H9 (cell line): Measurements from ENCODE around the gene CKLF. TPM values are rescaled to one million over a fixed set of nuclear protein-coding genes. Genes with fewer than 3 reads are reported as not detected.
A peak's percentile ranks its signal among the peaks of the same experiment; 100 is the strongest.

ENCODE experiments used
- DNase-seq: peaks from one replicate; pipeline ENCODE4 v3.0.0-alpha.2; 2017
- H2AFZ ChIP-seq: one replicate; pipeline ENCODE4 v1.6.1; 2013; ENCODE audit warnings: mild to moderate bottlenecking, low read length, control low read depth, moderate library complexity
- H2AK5ac ChIP-seq: 2 replicates; pipeline ENCODE4 v1.6.1; 2013; ENCODE audit warnings: low read length, control low read depth, mixed read lengths; ENCODE audit not compliant: insufficient read length
- H2BK120ac ChIP-seq: one replicate; pipeline ENCODE4 v1.6.1; 2013; ENCODE audit warnings: low read depth, mild to moderate bottlenecking, low read length, control low read depth, inconsistent platforms; ENCODE audit not compliant: poor library complexity, severe bottlenecking
- H2BK12ac ChIP-seq: 2 replicates; pipeline ENCODE4 v1.6.1; 2013; ENCODE audit warnings: low read length, control low read depth, mixed read lengths, low read depth; ENCODE audit not compliant: insufficient read length
- H2BK15ac ChIP-seq: 2 replicates; pipeline ENCODE4 v1.6.1; 2013; ENCODE audit warnings: low read depth, low read length, control low read depth
- H2BK20ac ChIP-seq: one replicate; pipeline ENCODE4 v1.6.1; 2013; ENCODE audit warnings: low read depth, mild to moderate bottlenecking, low read length, control low read depth, inconsistent platforms; ENCODE audit not compliant: poor library complexity, severe bottlenecking
- H2BK5ac ChIP-seq: 2 replicates; pipeline ENCODE4 v1.6.1; 2013; ENCODE audit warnings: low read length, control low read depth, mixed read lengths; ENCODE audit not compliant: insufficient read length
- H3K14ac ChIP-seq: 2 replicates; pipeline ENCODE4 v1.6.1; 2013; ENCODE audit warnings: low read length, control low read depth; ENCODE audit not compliant: insufficient read depth
- H3K18ac ChIP-seq: 2 replicates; pipeline ENCODE4 v1.6.1; 2013; ENCODE audit warnings: low read depth, mild to moderate bottlenecking, mixed read lengths, low read length, control low read depth; ENCODE audit not compliant: insufficient read length
- H3K23ac ChIP-seq: 2 replicates; pipeline ENCODE4 v1.6.1; 2013; ENCODE audit warnings: low read length, control low read depth, mixed read lengths, low read depth; ENCODE audit not compliant: insufficient read length
- H3K23me2 ChIP-seq: 2 replicates; pipeline ENCODE4 v1.6.1; 2013; ENCODE audit warnings: low read depth, mild to moderate bottlenecking, mixed read lengths, low read length, control low read depth; ENCODE audit not compliant: insufficient read length, poor library complexity, severe bottlenecking
- H3K27ac ChIP-seq: 2 replicates; pipeline ENCODE4 v1.5.1; 2013; ENCODE audit warnings: low read length, control low read depth, mixed read lengths, low read depth; ENCODE audit not compliant: insufficient read length
- H3K27me3 ChIP-seq: 2 replicates; pipeline ENCODE4 v1.6.1; 2013; ENCODE audit warnings: low read length, control low read depth, inconsistent platforms; ENCODE audit not compliant: insufficient read depth
- H3K4ac ChIP-seq: 2 replicates; pipeline ENCODE4 v1.6.1; 2013; ENCODE audit warnings: low read depth, mild to moderate bottlenecking, control low read depth, inconsistent platforms, low read length, moderate library complexity
- H3K4me1 ChIP-seq: 2 replicates; pipeline ENCODE4 v1.6.1; 2013; ENCODE audit warnings: low read length, control low read depth, inconsistent platforms; ENCODE audit not compliant: insufficient read depth
- H3K4me2 ChIP-seq: 2 replicates; pipeline ENCODE4 v1.6.1; 2013; ENCODE audit warnings: low read length, control low read depth, mixed read lengths; ENCODE audit not compliant: insufficient read length, insufficient read depth
- H3K56ac ChIP-seq: 2 replicates; pipeline ENCODE4 v1.6.1; 2013; ENCODE audit warnings: low read depth, mild to moderate bottlenecking, mixed read lengths, low read length, control low read depth; ENCODE audit not compliant: insufficient read length
- H3K79me1 ChIP-seq: 2 replicates; pipeline ENCODE4 v1.6.1; 2013; ENCODE audit warnings: low read depth, mild to moderate bottlenecking, moderate library complexity, low read length, control low read depth, inconsistent platforms; ENCODE audit not compliant: insufficient read depth, poor library complexity, severe bottlenecking
- H3K79me2 ChIP-seq: 2 replicates; pipeline ENCODE4 v1.6.1; 2013; ENCODE audit warnings: low read length, control low read depth, inconsistent platforms; ENCODE audit not compliant: insufficient read depth
- H3K9ac ChIP-seq: 2 replicates; pipeline ENCODE4 v1.6.1; 2013; ENCODE audit warnings: low read length, control low read depth, mixed read lengths; ENCODE audit not compliant: insufficient read length; ENCODE audit errors: extremely low read depth
- H3K9me3 ChIP-seq: one replicate; pipeline ENCODE4 v1.6.1; 2013; ENCODE audit warnings: low read depth, low read length, inconsistent platforms; ENCODE audit not compliant: control insufficient read depth
- H3T11ph ChIP-seq: one replicate; pipeline ENCODE4 v1.6.1; 2013; ENCODE audit warnings: mild to moderate bottlenecking, low read length, control low read depth, inconsistent platforms
- H4K20me1 ChIP-seq: one replicate; pipeline ENCODE4 v1.6.1; 2013; ENCODE audit not compliant: control insufficient read depth, insufficient read length, insufficient read depth
- H4K5ac ChIP-seq: 2 replicates; pipeline ENCODE4 v1.6.1; 2013; ENCODE audit warnings: low read depth, mild to moderate bottlenecking, mixed read lengths, low read length, control low read depth; ENCODE audit not compliant: insufficient read length
- H4K8ac ChIP-seq: replicated peaks from 2 replicates; pipeline ENCODE4 v1.6.1; 2013; ENCODE audit warnings: low read length, control low read depth, mixed read lengths, low read depth; ENCODE audit not compliant: insufficient read length
- H4K91ac ChIP-seq: 2 replicates; pipeline ENCODE4 v1.6.1; 2013; ENCODE audit warnings: low read depth, mild to moderate bottlenecking, moderate library complexity, mixed read lengths, low read length, control low read depth; ENCODE audit not compliant: insufficient read length
- H3K27ac Mint-ChIP-seq, 3 experiments: 2 replicates in 2 of 3; 3 replicates in 1 of 3; pipeline ENCODE4 v1.8.0; 2020 to 2021; ENCODE audit warnings: mixed read lengths in 3 of 3, mild to moderate bottlenecking in 1 of 3, moderate library complexity in 1 of 3
- H3K27me3 Mint-ChIP-seq: 2 replicates; pipeline ENCODE4 v1.8.0; 2021; ENCODE audit warnings: low read depth, mild to moderate bottlenecking, moderate library complexity, mixed read lengths
- H3K36me3 Mint-ChIP-seq, 3 experiments: 2 replicates in 2 of 3; 3 replicates in 1 of 3; pipeline ENCODE4 v1.8.0; 2020 to 2021; ENCODE audit warnings: low read depth in 3 of 3, mixed read lengths in 3 of 3; ENCODE audit not compliant: insufficient read depth in 1 of 3
- H3K4me1 Mint-ChIP-seq, 2 experiments: 2 replicates each; pipeline ENCODE4 v1.8.0; 2020; ENCODE audit warnings: mixed read lengths in 2 of 2
- H3K4me3 Mint-ChIP-seq, 2 experiments: 2 replicates in 1 of 2; 3 replicates in 1 of 2; pipeline ENCODE4 v1.8.0; 2020 to 2021; ENCODE audit warnings: mild to moderate bottlenecking in 2 of 2, mixed read lengths in 2 of 2, moderate library complexity in 1 of 2
- H3K9me3 Mint-ChIP-seq, 2 experiments: 2 replicates in 1 of 2; 3 replicates in 1 of 2; pipeline ENCODE4 v1.8.0; 2020; ENCODE audit warnings: mild to moderate bottlenecking in 2 of 2, mixed read lengths in 2 of 2, moderate library complexity in 1 of 2
- WGBS: extraction: QIAGEN DNeasy Blood & Tissue Kit; methylation state at CpG from one replicate; pipeline ENCODE4 v1.1.7; 2013; ENCODE audit warnings: missing lambda C conversion rate, low lambda C conversion rate, mixed read lengths; ENCODE audit not compliant: insufficient read length; ENCODE audit errors: extremely low coverage; 5-methylcytosine and 5-hydroxymethylcytosine counted together
- total RNA-seq: library from RNA; stranded (reverse); gene quantifications from 2 replicates; pipeline ENCODE4 v1.2.1, GENCODE V29; 2021
- TF ChIP-seq, protein P1 (sequence below): fragments of 200-600 bp; sonication (generic); conservative IDR thresholded peaks from 3 replicates; pipeline ENCODE4 v1.8.0; 2021; ENCODE audit warnings: antibody characterized with exemption, mild to moderate bottlenecking

CKLF gene
- total RNA-seq, 1 experiment from 2014 or later: 23.1 TPM

DNA sequence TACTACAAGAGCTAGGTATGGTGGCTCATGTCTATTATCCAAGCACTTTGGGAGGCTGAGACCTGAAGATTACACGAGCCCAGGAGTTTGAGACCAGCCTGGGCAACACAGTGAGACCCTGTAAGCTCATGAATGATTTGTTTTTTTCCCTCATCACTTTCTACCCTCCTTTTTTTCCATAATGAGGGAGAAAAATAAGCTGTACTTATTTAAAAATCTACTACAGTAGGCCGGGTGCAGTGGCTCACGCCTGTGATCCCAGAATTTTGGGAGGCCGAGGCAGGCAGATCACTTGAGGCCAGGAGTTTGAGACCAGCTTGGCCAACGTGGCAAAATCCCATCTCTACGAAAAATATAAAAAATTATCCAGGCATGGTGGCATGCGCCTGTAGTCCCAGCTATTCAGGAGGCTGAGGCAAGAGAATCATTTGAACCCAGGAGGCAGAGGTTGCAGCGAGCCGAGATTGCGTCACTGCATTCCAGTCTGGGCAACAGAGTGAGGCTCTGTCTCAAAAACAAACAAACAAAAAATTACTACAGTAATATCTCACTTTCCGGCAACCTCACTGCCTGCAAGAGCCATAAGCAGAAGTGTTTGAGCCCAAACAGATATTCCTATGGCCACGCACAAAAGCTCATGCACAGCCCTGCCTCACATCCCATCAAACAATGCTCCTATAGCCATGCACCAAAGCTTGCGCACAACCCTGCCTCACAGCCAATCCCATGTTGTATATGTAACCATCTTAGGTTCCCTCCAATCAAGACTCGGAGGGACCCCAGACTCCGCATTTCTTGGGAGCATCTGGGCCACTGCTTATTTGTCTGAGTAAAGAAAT, 39.9 kb upstream of the CKLF start:
- peaks cover 41 to 50% of the 10 kb centered on the region in 2 experiments for H3K4me1 Mint-ChIP-seq
- Histone ChIP-seq H2AK5ac (no peak overlapping the region), H3K4me1 (peaks cover 4% of the 10 kb centered on the region; the same call in 1 of the 2 replicates), H3K27ac (no peak overlapping the region), H3K79me2 (no peaks in the 10 kb centered on the region), H3K23ac (no peak overlapping the region), H3K18ac (no peak overlapping the region), H3K4ac (no peak overlapping the region), H3T11ph (no peak overlapping the region), H2AFZ (no peak overlapping the region), H2BK15ac (no peak overlapping the region), H3K9ac (no peak overlapping the region), H3K79me1 (no peaks in the 10 kb centered on the region), H4K91ac (no peak overlapping the region), H3K27me3 (no peaks in the 10 kb centered on the region), H2BK12ac (no peak overlapping the region), H4K8ac (no peak overlapping the region), H3K9me3 (no peaks in the 10 kb centered on the region), H3K4me2 (no peak overlapping the region), H3K23me2 (no peaks in the 10 kb centered on the region), H2BK120ac (no peak overlapping the region), H2BK20ac (no peak overlapping the region), H2BK5ac (no peak overlapping the region), H4K5ac (no peak overlapping the region), H3K56ac (no peak overlapping the region), H4K20me1 (no peaks in the 10 kb centered on the region), H3K14ac (0 out of 2 replicates have a peak overlapping the region, but pooled peaks have one; percentile 26)
- peaks cover 11% of the 10 kb centered on the region for H3K27me3 Mint-ChIP-seq
- TF ChIP-seq, protein P1, sequence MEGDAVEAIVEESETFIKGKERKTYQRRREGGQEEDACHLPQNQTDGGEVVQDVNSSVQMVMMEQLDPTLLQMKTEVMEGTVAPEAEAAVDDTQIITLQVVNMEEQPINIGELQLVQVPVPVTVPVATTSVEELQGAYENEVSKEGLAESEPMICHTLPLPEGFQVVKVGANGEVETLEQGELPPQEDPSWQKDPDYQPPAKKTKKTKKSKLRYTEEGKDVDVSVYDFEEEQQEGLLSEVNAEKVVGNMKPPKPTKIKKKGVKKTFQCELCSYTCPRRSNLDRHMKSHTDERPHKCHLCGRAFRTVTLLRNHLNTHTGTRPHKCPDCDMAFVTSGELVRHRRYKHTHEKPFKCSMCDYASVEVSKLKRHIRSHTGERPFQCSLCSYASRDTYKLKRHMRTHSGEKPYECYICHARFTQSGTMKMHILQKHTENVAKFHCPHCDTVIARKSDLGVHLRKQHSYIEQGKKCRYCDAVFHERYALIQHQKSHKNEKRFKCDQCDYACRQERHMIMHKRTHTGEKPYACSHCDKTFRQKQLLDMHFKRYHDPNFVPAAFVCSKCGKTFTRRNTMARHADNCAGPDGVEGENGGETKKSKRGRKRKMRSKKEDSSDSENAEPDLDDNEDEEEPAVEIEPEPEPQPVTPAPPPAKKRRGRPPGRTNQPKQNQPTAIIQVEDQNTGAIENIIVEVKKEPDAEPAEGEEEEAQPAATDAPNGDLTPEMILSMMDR: no peak
- WGBS: no CpG with 5 or more reads among the region's 15 CpGs
- 0 out of 5 replicates have a peak overlapping the region, but pooled peaks of 1 of the 2 experiments have one; percentile 27 for H3K4me3 Mint-ChIP-seq
- H3K9me3 Mint-ChIP-seq: peaks cover 2 to 3% of the 10 kb centered on the region in 2 experiments; a peak in 2 of 5 replicates
- H3K36me3 Mint-ChIP-seq: peaks cover 9 to 17% (median 12%) of the 10 kb centered on the region in 3 experiments; a peak in 6 of 7 replicates
- DNase-seq: no peak
- H3K27ac Mint-ChIP-seq: peak overlapping the region in 1 of 3 experiments; percentile 96; a peak in 2 of 7 replicates
